HL-60 (cell line): ENCODE data around the gene ETV5.

Source experiments
- TF ChIP-seq, protein P1 (sequence below): IDR thresholded peaks from one replicate; pipeline ENCODE4 v1.5.1; 2011; ENCODE audit warnings: low read length, control low read depth, inconsistent platforms; ENCODE audit not compliant: insufficient read depth
- TF ChIP-seq, protein P2 (sequence below): IDR thresholded peaks from 2 replicates; pipeline ENCODE4 v1.6.1; 2012; ENCODE audit warnings: low read depth; ENCODE audit not compliant: insufficient replicate concordance

DNA sequence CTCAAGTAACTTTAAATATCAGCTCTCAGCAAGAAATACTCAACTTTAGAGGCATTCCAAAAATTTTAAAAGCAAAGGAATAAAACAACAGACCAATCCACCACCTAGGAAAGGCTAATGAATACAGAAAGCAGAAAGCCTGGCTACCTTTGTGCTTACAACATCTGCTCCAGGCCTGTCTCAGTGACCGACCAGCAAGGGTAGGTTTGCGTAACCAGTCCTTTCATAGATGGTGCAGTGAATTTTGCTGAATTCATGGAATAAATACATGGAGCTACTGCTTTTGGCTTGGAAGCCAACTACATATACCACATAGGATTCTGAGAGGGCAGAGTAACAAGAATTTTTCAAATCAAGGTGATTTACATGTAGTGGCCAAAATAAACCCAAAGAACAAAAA lies 27.2 kb downstream of the ETV5 start:
- TF ChIP-seq, protein P1, sequence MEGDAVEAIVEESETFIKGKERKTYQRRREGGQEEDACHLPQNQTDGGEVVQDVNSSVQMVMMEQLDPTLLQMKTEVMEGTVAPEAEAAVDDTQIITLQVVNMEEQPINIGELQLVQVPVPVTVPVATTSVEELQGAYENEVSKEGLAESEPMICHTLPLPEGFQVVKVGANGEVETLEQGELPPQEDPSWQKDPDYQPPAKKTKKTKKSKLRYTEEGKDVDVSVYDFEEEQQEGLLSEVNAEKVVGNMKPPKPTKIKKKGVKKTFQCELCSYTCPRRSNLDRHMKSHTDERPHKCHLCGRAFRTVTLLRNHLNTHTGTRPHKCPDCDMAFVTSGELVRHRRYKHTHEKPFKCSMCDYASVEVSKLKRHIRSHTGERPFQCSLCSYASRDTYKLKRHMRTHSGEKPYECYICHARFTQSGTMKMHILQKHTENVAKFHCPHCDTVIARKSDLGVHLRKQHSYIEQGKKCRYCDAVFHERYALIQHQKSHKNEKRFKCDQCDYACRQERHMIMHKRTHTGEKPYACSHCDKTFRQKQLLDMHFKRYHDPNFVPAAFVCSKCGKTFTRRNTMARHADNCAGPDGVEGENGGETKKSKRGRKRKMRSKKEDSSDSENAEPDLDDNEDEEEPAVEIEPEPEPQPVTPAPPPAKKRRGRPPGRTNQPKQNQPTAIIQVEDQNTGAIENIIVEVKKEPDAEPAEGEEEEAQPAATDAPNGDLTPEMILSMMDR: no peak
- TF ChIP-seq, protein P2, sequence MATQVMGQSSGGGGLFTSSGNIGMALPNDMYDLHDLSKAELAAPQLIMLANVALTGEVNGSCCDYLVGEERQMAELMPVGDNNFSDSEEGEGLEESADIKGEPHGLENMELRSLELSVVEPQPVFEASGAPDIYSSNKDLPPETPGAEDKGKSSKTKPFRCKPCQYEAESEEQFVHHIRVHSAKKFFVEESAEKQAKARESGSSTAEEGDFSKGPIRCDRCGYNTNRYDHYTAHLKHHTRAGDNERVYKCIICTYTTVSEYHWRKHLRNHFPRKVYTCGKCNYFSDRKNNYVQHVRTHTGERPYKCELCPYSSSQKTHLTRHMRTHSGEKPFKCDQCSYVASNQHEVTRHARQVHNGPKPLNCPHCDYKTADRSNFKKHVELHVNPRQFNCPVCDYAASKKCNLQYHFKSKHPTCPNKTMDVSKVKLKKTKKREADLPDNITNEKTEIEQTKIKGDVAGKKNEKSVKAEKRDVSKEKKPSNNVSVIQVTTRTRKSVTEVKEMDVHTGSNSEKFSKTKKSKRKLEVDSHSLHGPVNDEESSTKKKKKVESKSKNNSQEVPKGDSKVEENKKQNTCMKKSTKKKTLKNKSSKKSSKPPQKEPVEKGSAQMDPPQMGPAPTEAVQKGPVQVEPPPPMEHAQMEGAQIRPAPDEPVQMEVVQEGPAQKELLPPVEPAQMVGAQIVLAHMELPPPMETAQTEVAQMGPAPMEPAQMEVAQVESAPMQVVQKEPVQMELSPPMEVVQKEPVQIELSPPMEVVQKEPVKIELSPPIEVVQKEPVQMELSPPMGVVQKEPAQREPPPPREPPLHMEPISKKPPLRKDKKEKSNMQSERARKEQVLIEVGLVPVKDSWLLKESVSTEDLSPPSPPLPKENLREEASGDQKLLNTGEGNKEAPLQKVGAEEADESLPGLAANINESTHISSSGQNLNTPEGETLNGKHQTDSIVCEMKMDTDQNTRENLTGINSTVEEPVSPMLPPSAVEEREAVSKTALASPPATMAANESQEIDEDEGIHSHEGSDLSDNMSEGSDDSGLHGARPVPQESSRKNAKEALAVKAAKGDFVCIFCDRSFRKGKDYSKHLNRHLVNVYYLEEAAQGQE: no peak
